Tibial artery (tissue), 4 donors: ENCODE measurements around the gene SURF4.

Experiments
- DNase-seq, 2 donors: peaks; one replicate each; pipeline ENCODE4 v3.0.0-alpha.2; 2019
- H3K27ac ChIP-seq, 2 donors: fragments of 200-600 bp; sonication (generic) in 1 of 2; 1 replicate in 1 of 2; 2 replicates in 1 of 2; pipeline ENCODE4 v1.5.1; 2018 to 2019; ENCODE audit warnings: mild to moderate bottlenecking in 1 of 2
- H3K27me3 ChIP-seq, 2 donors: fragments of 200-600 bp; sonication (generic) in 1 of 2; one replicate each; pipeline versions ENCODE4 v1.5.1 to v1.6.0; 2016 to 2019
- H3K36me3 ChIP-seq, 3 donors: fragments of 200-600 bp; sonication (generic) in 2 of 3; one replicate each; pipeline ENCODE4 v1.5.1; 2016 to 2019; ENCODE audit warnings: mild to moderate bottlenecking in 2 of 3
- H3K4me1 ChIP-seq, 4 donors: fragments of 200-600 bp; sonication (generic) in 2 of 4; 1 replicate in 3 of 4; 2 replicates in 1 of 4; pipeline ENCODE4 v1.5.1; 2016 to 2019
- H3K4me3 ChIP-seq, 2 donors: fragments of 200-600 bp; sonication (generic) in 1 of 2; 1 replicate in 1 of 2; 2 replicates in 1 of 2; pipeline ENCODE4 v1.5.1; 2018 to 2019; ENCODE audit warnings: mild to moderate bottlenecking in 2 of 2
- H3K9me3 ChIP-seq, 3 donors: fragments of 200-600 bp; sonication (generic) in 1 of 3; one replicate each; pipeline ENCODE4 v1.5.1; 2016 to 2019
- intact Hi-C: fragments of 100-400 bp; cut with DNase I; formaldehyde crosslinking; loops from one replicate; pipeline ENCODE4 v1.15.0; 2023; ENCODE audit warnings: low total_unique reads
- TF ChIP-seq, protein P1 (sequence below), 2 experiments: fragments of 200-600 bp in 1 of 2; fragments of 450-650 bp in 1 of 2; IDR thresholded peaks; one replicate each; pipeline ENCODE4 v1.5.1; 2017 to 2019; ENCODE audit warnings: antibody characterized with exemption in 2 of 2, mild to moderate bottlenecking in 1 of 2, moderate library complexity in 1 of 2

SURF4 gene

GRCh38 chr9:133371261-133371711, 4.6 kb downstream of the SURF4 start:
- no peak overlapping the region for H3K4me3 ChIP-seq
- intact Hi-C loops, result no loop called here
- TF ChIP-seq, protein P1, sequence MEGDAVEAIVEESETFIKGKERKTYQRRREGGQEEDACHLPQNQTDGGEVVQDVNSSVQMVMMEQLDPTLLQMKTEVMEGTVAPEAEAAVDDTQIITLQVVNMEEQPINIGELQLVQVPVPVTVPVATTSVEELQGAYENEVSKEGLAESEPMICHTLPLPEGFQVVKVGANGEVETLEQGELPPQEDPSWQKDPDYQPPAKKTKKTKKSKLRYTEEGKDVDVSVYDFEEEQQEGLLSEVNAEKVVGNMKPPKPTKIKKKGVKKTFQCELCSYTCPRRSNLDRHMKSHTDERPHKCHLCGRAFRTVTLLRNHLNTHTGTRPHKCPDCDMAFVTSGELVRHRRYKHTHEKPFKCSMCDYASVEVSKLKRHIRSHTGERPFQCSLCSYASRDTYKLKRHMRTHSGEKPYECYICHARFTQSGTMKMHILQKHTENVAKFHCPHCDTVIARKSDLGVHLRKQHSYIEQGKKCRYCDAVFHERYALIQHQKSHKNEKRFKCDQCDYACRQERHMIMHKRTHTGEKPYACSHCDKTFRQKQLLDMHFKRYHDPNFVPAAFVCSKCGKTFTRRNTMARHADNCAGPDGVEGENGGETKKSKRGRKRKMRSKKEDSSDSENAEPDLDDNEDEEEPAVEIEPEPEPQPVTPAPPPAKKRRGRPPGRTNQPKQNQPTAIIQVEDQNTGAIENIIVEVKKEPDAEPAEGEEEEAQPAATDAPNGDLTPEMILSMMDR (IDR thresholded peaks at IDR 0.05), result no peak

GRCh38 chr9:133370685-133371084, 5.2 kb downstream of the SURF4 start:
- Histone ChIP-seq H3K4me1 (peaks cover 0 to 77% (median 64%) of the 10 kb centered on the region in 4 donors), H3K36me3 (peaks cover 14 to 36% (median 32%) of the 10 kb centered on the region in 3 donors), H3K27ac (no peak overlapping the region), H3K4me3 (no peak overlapping the region), H3K27me3 (no peaks in the 10 kb centered on the region), H3K9me3 (no peaks in the 10 kb centered on the region)
- intact Hi-C loops, result no loop called here
- DNase-seq, result no peak
- TF ChIP-seq, protein P1 (IDR thresholded peaks at IDR 0.05), result no peak

More at GRCh38 chr9:133371261-133371711, 4.6 kb downstream of the SURF4 start:
- no peak for DNase-seq
- Histone ChIP-seq H3K9me3 (no peaks in the 10 kb centered on the region), H3K27ac (no peak overlapping the region), H3K27me3 (no peaks in the 10 kb centered on the region), H3K4me1 (peaks cover 0 to 77% (median 64%) of the 10 kb centered on the region in 4 donors), H3K36me3 (peaks cover 8 to 30% (median 26%) of the 10 kb centered on the region in 3 donors)

GRCh38 chr9:133369933-133370332, 5.9 kb downstream of the SURF4 start:
- peaks cover 19 to 44% (median 40%) of the 10 kb centered on the region in 3 donors for H3K36me3 ChIP-seq
- no peak overlapping the region for H3K4me3 ChIP-seq
- H3K27me3 ChIP-seq, result no peaks in the 10 kb centered on the region
- intact Hi-C loops, result no loop called here
- TF ChIP-seq, protein P1 (IDR thresholded peaks at IDR 0.05), result no peak
- no peak overlapping the region for H3K27ac ChIP-seq
- H3K4me1 ChIP-seq, result peaks cover 0 to 77% (median 63%) of the 10 kb centered on the region in 4 donors
- no peak for DNase-seq
- no peaks in the 10 kb centered on the region for H3K9me3 ChIP-seq

- no peak overlapping the region for H3K27ac ChIP-seq
- H3K4me1 ChIP-seq, result peaks cover 0 to 72% (median 59%) of the 10 kb centered on the region in 4 donors
- no peak overlapping the region for H3K4me3 ChIP-seq
- TF ChIP-seq, protein P1 (IDR thresholded peaks at IDR 0.05), result no peak
- H3K36me3 ChIP-seq, result peaks cover 24 to 49% (median 45%) of the 10 kb centered on the region in 3 donors
- intact Hi-C loops, result no loop called here
- DNase-seq, result no peak
- no peaks in the 10 kb centered on the region for H3K9me3 ChIP-seq
- H3K27me3 ChIP-seq, result no peaks in the 10 kb centered on the region
Observed at GRCh38 chr9:133369422-133369821, 6.4 kb downstream of the SURF4 start.

GRCh38 chr9:133368249-133368881, 7.5 kb downstream of the SURF4 start:
- TF ChIP-seq, protein P1 (IDR thresholded peaks at IDR 0.05), result no peak
- peaks cover 34 to 59% (median 53%) of the 10 kb centered on the region in 3 donors for H3K36me3 ChIP-seq
- no peak for DNase-seq
- intact Hi-C loops, result no loop called here
- H3K27me3 ChIP-seq, result no peaks in the 10 kb centered on the region
- H3K9me3 ChIP-seq, result no peaks in the 10 kb centered on the region
- no peak overlapping the region for H3K27ac ChIP-seq
- H3K4me1 ChIP-seq, result peaks cover 0 to 62% (median 51%) of the 10 kb centered on the region in 4 donors
- no peak overlapping the region for H3K4me3 ChIP-seq
